Hematopoietic multipotent progenitor cell treated with erythropoietin and hydrocortisone succinate and interleukin-3 and kit ligand, for 15 days (in vitro differentiated cells): Measurements from ENCODE around the gene BTBD9.

ENCODE experiments used
- DNase-seq: peaks from one replicate; pipeline ENCODE4 v3.0.0-alpha.2; 2015; ENCODE audit warnings: low spot score

Gene BTBD9

DNA sequence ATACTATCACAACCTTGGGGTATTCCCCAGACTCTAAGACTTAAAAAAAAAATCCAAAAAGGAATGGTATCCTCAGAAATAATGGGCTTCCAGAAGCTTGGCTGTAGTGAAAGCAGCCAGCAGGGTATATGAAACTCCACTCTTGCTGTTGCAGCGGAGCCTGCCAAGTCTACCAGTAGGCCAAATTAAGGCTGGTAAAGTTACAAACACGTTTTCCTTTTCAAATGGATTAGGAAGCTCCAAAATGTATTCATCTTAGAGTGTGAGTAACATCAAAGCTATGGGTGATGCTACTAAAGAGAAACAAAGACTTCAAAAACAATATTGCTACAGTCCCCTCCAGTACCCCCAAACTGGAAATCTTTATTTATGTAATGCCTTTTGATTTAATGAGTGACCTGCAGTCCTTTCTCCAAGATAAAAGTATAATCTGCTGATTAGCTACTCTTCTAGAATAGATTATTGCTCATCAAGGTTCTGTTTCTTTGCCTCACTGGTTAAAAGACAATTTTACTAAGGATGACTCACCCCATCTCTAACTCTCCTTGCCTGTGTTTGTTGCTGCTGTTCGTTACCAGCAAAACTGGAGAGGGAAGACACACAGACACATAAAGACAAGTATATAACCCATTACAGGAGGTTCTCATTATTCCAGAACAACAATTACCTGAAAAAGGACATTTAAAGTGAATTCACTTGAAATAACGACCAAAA is 84.9 kb downstream of the BTBD9 start:
- DNase-seq = no peak

- DNase-seq = no peak
Measured at GRCh38 chr6:38554014-38554413, 85.7 kb downstream of the BTBD9 start.

DNA sequence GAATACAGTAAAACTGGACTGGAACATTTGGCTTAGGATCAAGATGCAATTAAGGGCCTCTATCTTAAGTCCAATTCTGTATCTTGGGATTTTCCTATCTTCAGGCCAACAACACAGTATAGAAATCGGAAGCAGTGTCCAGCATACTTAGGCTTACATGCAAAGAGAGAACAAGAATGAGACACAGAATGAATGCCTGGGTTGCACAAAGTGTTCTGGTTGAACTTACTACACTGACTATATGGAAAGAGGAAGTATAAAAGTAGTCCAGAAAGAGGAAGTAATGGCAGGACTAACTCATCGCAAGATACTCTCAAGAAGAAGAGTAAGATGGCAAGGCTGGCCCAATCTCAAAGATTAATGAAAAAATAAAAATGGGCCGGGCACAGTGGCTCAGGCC is 87.6 kb downstream of the BTBD9 start:
- DNase-seq = no peak

DNA sequence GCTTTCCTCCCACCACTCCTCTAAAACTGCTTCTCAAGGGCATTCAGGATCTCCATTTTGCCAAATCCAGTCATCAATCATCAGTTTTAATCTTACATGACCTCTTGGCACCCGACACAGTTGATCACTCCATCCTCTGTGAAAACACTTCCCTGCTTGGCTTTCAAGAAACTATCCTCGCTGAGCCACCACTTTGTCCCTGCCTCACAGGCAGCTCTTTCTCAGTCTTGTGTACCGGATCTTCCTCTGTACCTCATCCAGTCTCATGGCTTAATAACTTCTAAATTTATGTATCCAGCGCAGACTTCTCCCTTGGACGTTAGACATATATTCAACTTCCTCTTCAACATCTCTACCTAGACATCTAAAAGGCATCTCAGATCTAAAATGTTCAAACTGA is 89.9 kb downstream of the BTBD9 start:
- DNase-seq = no peak

- DNase-seq = no peak
Measured at GRCh38 chr6:38549180-38549579, 90.5 kb downstream of the BTBD9 start.

DNA sequence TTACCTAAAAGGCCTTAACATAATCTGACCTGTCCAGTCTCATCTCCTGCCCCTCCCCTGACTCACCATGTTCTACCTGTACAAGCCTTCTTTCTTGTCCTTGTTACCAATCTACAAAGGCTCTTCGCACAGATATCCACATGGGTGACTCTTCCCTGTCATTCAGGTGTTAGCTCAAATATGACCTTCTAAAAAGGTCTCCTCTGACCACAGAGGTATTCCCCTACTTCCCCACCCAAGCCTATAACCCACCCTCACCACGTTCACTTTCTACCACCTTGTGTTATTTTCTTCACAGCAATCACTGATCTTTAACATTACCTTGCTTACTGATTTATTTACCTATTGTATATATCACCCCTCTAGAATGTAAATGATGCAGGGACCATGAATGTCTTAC is 96.7 kb downstream of the BTBD9 start:
- DNase-seq = no peak

DNA sequence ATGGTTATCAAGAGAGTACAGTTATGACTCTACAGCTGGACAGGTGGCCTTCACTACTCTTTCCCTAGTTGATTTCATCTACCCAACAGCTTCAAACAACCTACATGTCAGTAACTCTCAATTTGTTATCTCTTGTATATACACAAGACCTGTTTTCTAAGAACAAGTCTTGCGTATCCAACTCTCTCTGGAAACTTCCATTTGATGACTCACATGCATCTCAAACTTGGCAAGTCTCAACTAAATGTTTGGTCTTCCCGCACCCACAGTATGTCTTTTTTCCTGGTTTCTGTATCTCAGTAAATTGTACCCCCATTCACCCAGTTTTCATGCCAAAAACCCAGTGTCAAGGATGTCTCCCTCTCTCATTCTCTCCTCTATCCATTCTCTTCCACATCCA is 97.7 kb downstream of the BTBD9 start:
- no peak for DNase-seq

DNA sequence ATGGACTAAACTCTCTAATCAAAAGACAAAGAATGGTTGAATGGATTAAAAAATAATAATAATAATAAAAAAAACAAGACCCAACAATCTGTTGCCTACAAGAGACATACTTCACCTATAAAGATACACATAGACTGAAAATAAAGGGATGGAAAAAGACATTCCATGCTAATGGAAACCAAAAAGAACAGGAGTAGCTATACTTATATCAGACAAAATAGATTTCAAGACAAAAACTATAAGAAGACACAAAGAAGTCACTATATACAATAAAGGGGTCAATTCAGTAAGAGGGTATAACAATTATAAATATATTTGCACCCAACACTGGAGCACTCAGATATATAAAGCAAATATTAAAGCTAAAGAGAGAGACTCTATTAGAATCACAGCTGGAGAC is 106.7 kb downstream of the BTBD9 start:
- DNase-seq = no peak

GRCh38 chr6:38531134-38531533 is 108.6 kb downstream of the BTBD9 start:
- DNase-seq = no peak

DNA sequence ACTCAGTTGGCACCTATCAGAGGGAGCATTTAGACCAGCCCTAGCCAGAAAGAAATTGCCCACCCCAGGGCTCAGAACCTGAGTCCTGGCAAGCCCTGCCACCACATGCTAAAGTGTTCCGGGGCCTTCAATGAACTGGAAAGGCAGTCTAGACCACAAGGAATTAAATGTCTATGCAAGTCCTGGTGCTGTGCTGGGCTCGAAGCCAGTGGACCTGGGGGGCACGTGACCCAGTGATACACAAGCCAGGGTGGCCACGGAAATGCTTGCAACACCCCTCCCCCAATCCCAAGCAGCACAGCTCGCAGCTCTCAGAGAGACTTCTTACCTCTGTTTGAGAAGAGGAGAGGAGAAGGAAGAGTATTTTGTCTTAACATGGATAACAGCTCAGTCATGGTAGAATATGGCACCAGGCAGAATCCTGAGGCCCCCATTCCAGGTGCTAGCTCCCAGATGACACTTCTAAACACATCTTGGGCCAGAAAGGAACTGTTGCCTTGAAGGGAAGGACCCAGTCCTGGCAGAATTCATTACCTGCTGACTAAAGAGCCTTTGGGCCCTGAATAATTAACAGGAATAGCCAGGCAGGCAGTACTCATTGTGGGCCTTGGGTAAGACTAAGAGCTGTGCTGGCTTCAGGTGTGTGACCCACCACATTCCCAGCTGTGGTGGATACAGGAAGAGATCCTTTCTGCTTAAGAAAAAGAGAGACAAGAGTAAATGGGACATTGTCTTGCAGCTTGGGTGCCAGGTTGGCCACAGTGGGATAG is 111.3 kb downstream of the BTBD9 start:
- DNase-seq = no peak

DNA sequence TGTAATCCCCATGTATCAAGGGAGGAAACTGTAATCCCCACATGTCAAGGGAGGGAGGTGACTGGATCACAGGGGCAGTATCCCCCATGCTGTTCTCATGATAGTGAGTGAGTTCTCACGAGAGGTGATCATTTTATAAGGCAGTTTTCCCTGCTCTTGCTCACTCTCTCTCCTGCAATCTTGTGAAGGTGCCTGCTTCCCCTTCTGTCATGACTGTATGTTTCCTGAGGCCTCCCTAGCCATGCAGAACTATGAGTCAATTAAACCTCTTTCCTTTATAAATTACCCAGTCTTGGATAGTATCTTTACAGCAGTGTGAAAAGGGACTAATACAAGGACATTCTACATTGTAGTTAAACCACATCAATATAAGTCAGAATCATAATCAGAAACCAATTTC is 112.4 kb downstream of the BTBD9 start:
- no peak for DNase-seq

DNA sequence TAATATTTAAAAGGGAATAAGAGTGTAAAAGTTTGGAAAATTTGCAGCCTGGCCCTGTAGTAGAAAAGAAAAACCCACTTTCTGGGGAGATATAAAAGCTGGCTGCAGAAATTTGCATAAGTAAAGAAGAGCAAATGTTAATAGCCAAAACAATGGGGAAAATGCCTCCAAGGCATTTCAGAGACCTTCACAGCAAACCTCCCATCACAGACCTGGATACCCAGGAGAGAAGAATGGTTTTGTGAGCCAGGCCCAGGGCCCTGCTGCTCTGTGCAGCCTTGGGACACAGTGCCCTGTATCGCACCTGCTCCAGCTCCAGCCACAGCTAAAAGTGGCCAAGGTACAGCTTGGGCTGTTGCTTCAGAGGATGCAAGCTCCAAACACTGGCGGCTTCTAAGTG is 113.8 kb downstream of the BTBD9 start:
- DNase-seq = no peak

GRCh38 chr6:38524436-38525145 is 115.1 kb downstream of the BTBD9 start:
- DNase-seq = no peak

DNA sequence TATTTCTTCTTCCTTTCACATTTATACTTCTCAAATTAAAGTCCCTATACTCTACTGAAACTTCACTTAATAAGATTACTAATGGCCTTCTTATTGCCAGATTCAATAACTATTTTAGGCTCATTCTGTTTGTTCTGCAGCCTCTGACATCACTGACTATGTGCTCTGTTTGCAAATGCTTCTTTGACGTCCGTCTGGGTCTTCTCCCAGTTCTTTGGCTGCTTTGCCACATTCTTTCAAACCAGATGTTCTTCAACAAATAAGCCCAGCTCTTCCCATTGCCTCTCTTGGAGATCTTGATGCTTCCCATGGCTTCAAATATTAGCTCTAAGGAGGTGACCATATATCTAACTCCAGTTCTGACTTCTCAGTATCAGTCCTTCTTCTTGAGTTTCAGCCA is 117.4 kb downstream of the BTBD9 start:
- no peak for DNase-seq

GRCh38 chr6:38518511-38519304 is 121.0 kb downstream of the BTBD9 start:
- DNase-seq = no peak

- no peak for DNase-seq
Measured at GRCh38 chr6:38517005-38517404, 122.7 kb downstream of the BTBD9 start.

DNA sequence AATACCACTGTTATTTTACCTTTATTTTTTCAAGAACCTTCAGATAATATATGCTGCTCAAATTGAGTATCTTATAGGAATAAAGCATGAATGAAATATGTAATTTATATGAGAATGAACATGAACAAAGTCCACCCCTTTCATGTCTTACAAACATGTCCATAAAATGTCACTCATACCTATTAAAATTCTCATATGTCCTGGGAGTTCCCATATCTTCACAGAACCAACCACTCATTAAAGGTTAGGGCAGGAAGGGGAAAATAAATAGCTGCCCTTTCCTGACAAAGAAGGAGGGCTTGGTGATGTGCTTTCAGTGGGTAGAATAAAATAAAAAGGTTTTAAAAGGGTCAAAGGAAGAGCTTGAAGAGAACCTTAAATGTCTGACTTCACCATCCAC is 125.3 kb downstream of the BTBD9 start:
- DNase-seq = no peak

DNA sequence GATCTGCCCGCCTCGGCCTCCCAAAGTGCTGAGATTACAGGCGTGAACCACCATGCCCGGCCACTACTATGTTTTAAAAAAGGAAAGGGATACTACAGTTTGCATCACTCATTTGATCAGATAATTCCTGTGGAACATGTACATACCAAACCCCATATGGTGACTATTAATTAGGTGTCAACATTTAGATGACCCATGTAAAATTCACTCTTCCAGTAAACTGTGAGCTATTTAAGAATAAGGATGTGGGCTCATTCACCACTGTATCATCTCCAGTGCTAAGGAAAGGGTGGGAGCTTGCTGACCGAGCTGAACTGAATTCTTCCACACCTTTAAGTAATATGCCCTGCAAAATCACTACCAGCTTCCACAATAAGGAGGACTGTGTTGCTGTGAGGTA is 127.5 kb downstream of the BTBD9 start:
- DNase-seq = no peak

GRCh38 chr6:38510205-38510604 is 129.5 kb downstream of the BTBD9 start:
- no peak for DNase-seq

DNA sequence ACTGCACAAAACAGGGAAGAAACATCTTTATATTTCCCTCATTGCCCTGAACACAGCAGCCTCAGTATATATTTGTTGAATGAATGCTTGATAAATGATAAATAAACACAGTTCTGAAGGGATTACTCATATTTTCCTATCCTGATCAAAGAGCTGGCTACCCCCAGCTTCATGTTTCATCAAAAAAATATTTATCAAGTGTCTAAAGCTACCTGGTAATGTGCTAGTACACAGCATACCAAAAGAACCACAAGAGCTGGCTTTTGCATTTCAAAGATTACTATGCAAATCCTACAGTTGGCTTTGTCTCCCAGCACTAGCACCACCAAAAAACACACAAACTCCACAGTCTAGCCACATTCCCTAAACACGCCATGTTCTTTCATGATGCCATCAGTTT is 130.0 kb downstream of the BTBD9 start:
- DNase-seq = no peak

DNA sequence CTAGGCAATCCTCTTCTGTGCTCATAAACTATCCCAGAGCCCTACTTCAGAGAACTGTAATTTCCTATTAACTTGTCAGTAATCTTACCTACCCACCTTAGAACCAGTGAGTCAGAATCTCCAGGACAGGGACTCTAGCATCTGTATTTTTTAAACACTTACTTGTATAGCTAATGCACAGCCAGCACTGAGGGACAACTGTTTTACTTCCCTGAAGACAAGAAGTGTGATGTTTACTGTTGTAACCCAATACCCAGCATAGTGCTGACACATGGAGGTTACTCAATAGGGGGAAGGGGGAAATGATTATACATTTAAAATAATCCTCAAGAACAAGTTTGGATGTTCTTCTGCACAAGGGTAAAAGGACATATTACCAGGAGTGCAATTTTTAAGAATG is 130.8 kb downstream of the BTBD9 start:
- no peak for DNase-seq

DNA sequence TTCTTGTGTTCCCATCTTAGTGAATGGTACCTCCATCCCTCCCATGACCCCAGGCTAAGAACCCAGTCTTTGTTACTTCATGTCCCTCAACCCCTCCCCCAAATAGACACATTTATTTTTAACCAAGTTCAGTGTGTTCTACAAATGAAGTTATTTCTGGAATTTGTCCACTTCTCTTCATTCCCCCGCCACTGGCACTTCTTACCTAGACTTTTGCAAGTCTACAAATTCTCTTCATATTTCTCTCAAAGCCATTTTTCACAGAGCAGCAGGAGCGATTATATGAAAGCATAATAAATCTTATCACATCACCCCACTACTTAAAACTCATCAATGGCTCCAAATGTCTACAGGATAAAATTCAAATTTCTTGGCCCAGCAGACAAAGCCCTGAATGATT is 131.4 kb downstream of the BTBD9 start:
- DNase-seq = no peak
